GM12891 (cell line): ENCODE data around the gene PIK3C2B.
"Not testable (repeated sequence)": the region's sequence is repeated elsewhere in the genome, so short reads cannot be mapped to it uniquely, and the experiment has no call there.

ENCODE experiments used
- DNase-seq: peaks from one replicate; pipeline ENCODE4 v3.0.0; 2011; ENCODE audit warnings: low spot score; ENCODE audit not compliant: insufficient read length
- FAIRE-seq: peaks from 2 replicates; lab custom pipeline; 2011; peaks lifted over from hg19 to GRCh38; lab: Jason Lieb, UNC
- PAX5 ChIP-seq: IDR thresholded peaks from 2 replicates; pipeline ENCODE4 v1.6.1; 2011; ENCODE audit warnings: low read length, moderate library complexity, mild to moderate bottlenecking; ENCODE audit not compliant: insufficient read depth, severe bottlenecking
- POLR2A ChIP-seq: IDR thresholded peaks from 2 replicates; pipeline ENCODE4 v1.6.1; 2011; ENCODE audit warnings: low read depth, low read length, control low read depth
- POLR2AphosphoS5 ChIP-seq: IDR thresholded peaks from 2 replicates; pipeline ENCODE4 v1.6.1; 2011; ENCODE audit warnings: low read depth, low read length, control low read depth
- POU2F2 ChIP-seq: IDR thresholded peaks from 2 replicates; pipeline ENCODE4 v1.6.1; 2011; ENCODE audit warnings: low read depth, mild to moderate bottlenecking, control low read depth, low read length, moderate library complexity
- SPI1 ChIP-seq: IDR thresholded peaks from 2 replicates; pipeline ENCODE4 v1.6.1; 2011; ENCODE audit warnings: low read depth, low read length, control low read depth
- TAF1 ChIP-seq: IDR thresholded peaks from 2 replicates; pipeline ENCODE4 v1.6.1; 2011; ENCODE audit warnings: low read depth, low read length, control low read depth

Gene PIK3C2B

GRCh38 chr1:204499511-204500468 is 5.2 kb upstream of the PIK3C2B start:
- DNase-seq (no peak), FAIRE-seq (no peak)
- TF ChIP-seq POLR2AphosphoS5 (no peak), TAF1 (no peak), PAX5 (no peak), SPI1 (no peak), POU2F2 (no peak), POLR2A (no peak)

GRCh38 chr1:204498981-204499380 is 4.4 kb upstream of the PIK3C2B start:
- DNase-seq = no peak
- no peak for FAIRE-seq
- TF ChIP-seq POLR2A (no peak), SPI1 (peak; percentile 87)

- FAIRE-seq (peak; percentile 48), DNase-seq (no peak)
- TF ChIP-seq PAX5 = no peak
- TF ChIP-seq POLR2AphosphoS5 = no peak
- TF ChIP-seq POU2F2 = no peak
- no peak for TF ChIP-seq TAF1
- TF ChIP-seq POLR2A = no peak
- no peak for TF ChIP-seq SPI1
These were observed 1.2 kb upstream of the PIK3C2B start for GRCh38 chr1:204495777-204496176.

- DNase-seq (no peak), FAIRE-seq (no peak)
- TF ChIP-seq SPI1 (no peak), POLR2AphosphoS5 (no peak), PAX5 (no peak), POU2F2 (no peak), TAF1 (no peak), POLR2A (no peak)
These were observed 611 bp upstream of the PIK3C2B start for GRCh38 chr1:204495078-204495753.

- no peak for DNase-seq
- TF ChIP-seq POLR2AphosphoS5 (no peak), POLR2A (no peak), PAX5 (no peak), TAF1 (no peak), POU2F2 (no peak), SPI1 (no peak)
- peak; percentile 20 for FAIRE-seq
These were observed 673 bp downstream of the PIK3C2B start for GRCh38 chr1:204493984-204494280.

GRCh38 chr1:204493145-204493983 is 1.2 kb downstream of the PIK3C2B start:
- TF ChIP-seq PAX5 (no peak), TAF1 (no peak), POLR2AphosphoS5 (no peak), POLR2A (no peak), SPI1 (no peak)
- FAIRE-seq = peak; percentile 26
- DNase-seq = no peak

GRCh38 chr1:204491655-204492054 is 3.0 kb downstream of the PIK3C2B start:
- no peak for DNase-seq
- no peak for FAIRE-seq
- TF ChIP-seq POLR2AphosphoS5 (no peak), POU2F2 (no peak), POLR2A (no peak), SPI1 (no peak), PAX5 (no peak), TAF1 (no peak)

- DNase-seq (no peak), FAIRE-seq (no peak)
- no peak for TF ChIP-seq POLR2A
- no peak for TF ChIP-seq SPI1
- TF ChIP-seq POU2F2 = no peak
- TF ChIP-seq POLR2AphosphoS5 = no peak
- TF ChIP-seq PAX5 = no peak
- no peak for TF ChIP-seq TAF1
These were observed 7.4 kb downstream of the PIK3C2B start for GRCh38 chr1:204487256-204487615.

GRCh38 chr1:204486513-204487255 is 7.9 kb downstream of the PIK3C2B start:
- FAIRE-seq, DNase-seq: not testable (repeated sequence)
